Peyer's patch (tissue), 4 donors: ENCODE measurements around the gene RFX6.

Source experiments
- POLR2A ChIP-seq, 2 donors: fragments of 450-650 bp; IDR thresholded peaks; one replicate each; pipeline ENCODE4 v1.5.1; 2017; ENCODE audit warnings: antibody characterized with exemption in 2 of 2, mild to moderate bottlenecking in 2 of 2, moderate library complexity in 2 of 2
- TF ChIP-seq, protein P1 (sequence below), 6 experiments: fragments of 450-650 bp in 4 of 6; fragments of 200-600 bp in 2 of 6; sonication (generic) in 1 of 6; IDR thresholded peaks; one replicate each; pipeline ENCODE4 v1.5.1; 2017 to 2019; ENCODE audit warnings: antibody characterized with exemption in 6 of 6, mild to moderate bottlenecking in 3 of 6, moderate library complexity in 1 of 6

DNA sequence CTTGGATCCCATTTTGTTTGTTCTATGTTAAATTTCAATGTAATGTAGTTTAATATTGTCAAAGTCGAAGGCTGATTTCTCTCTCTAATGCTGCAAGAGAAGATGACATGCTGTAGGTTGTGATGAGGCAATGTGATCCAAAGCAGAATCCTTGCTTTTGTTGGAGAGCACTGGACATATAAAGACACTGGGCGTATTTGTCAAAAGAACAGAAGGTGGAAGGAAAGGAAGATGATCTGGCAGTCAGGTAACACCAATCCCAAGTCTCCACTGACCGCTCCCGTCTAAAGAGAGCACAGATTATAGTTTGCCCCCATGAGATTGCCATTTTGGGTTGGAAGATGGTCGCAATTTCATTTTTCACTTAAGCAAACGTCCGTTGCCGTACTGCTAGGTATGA, 935 bp upstream of the RFX6 start:
- TF ChIP-seq, protein P1, sequence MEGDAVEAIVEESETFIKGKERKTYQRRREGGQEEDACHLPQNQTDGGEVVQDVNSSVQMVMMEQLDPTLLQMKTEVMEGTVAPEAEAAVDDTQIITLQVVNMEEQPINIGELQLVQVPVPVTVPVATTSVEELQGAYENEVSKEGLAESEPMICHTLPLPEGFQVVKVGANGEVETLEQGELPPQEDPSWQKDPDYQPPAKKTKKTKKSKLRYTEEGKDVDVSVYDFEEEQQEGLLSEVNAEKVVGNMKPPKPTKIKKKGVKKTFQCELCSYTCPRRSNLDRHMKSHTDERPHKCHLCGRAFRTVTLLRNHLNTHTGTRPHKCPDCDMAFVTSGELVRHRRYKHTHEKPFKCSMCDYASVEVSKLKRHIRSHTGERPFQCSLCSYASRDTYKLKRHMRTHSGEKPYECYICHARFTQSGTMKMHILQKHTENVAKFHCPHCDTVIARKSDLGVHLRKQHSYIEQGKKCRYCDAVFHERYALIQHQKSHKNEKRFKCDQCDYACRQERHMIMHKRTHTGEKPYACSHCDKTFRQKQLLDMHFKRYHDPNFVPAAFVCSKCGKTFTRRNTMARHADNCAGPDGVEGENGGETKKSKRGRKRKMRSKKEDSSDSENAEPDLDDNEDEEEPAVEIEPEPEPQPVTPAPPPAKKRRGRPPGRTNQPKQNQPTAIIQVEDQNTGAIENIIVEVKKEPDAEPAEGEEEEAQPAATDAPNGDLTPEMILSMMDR (IDR thresholded peaks at IDR 0.05): no peak
- TF ChIP-seq POLR2A (IDR thresholded peaks at IDR 0.05): no peak
